GM23338 (cell line): Measurements from ENCODE around the gene HDAC8. TPM values are rescaled to one million over a fixed set of nuclear protein-coding genes. Genes with fewer than 3 reads are reported as not detected.

Experiments used
- ATAC-seq: fragments of 200-7000 bp; cut with Tn5 transposase; 3 replicates; pipeline ENCODE4 v1.9.1; 2020
- DNase-seq: peaks from one replicate; pipeline ENCODE4 v3.0.0-alpha.2; 2015; ENCODE audit warnings: low spot score
- H2AFZ ChIP-seq: fragments of 200-600 bp; sonication (generic); 2 replicates; pipeline ENCODE4 v1.8.0; 2016; ENCODE audit warnings: antibody characterized with exemption, mild to moderate bottlenecking, moderate library complexity
- H3F3A ChIP-seq: fragments of 200-600 bp; sonication (generic); replicated peaks from 2 replicates; pipeline ENCODE4 v1.8.0; 2017; ENCODE audit warnings: antibody characterized with exemption, mixed run types, low read depth
- H3K27ac ChIP-seq: fragments of 200-600 bp; sonication (generic); 2 replicates; pipeline ENCODE4 v1.6.1; 2016; ENCODE audit warnings: low read depth
- H3K27me3 ChIP-seq: fragments of 200-600 bp; sonication (generic); 2 replicates; pipeline ENCODE4 v1.8.0; 2016; ENCODE audit warnings: mild to moderate bottlenecking, mixed run types, moderate library complexity; ENCODE audit not compliant: insufficient read depth
- H3K36me3 ChIP-seq: fragments of 200-600 bp; sonication (generic); 2 replicates; pipeline ENCODE4 v1.8.0; 2016; ENCODE audit warnings: mild to moderate bottlenecking; ENCODE audit not compliant: insufficient read depth
- H3K4me1 ChIP-seq: fragments of 200-600 bp; sonication (generic); 2 replicates; pipeline ENCODE4 v1.8.0; 2016; ENCODE audit warnings: mild to moderate bottlenecking, moderate library complexity; ENCODE audit not compliant: insufficient read depth
- H3K4me2 ChIP-seq: fragments of 200-600 bp; sonication (generic); 2 replicates; pipeline ENCODE4 v1.7.1; 2017; ENCODE audit warnings: mixed run types
- H3K4me3 ChIP-seq: fragments of 200-600 bp; sonication (generic); 2 replicates; pipeline ENCODE4 v1.6.1; 2016; ENCODE audit warnings: mixed run types
- H3K79me2 ChIP-seq: fragments of 200-600 bp; sonication (generic); replicated peaks from 2 replicates; pipeline ENCODE4 v1.8.0; 2017; ENCODE audit warnings: mild to moderate bottlenecking; ENCODE audit not compliant: insufficient read depth
- H3K9me2 ChIP-seq: fragments of 200-600 bp; sonication (generic); 2 replicates; pipeline ENCODE4 v1.8.0; 2017; ENCODE audit not compliant: insufficient read depth
- H4K20me1 ChIP-seq: fragments of 200-600 bp; sonication (generic); replicated peaks from 2 replicates; pipeline ENCODE4 v1.8.0; 2017; ENCODE audit warnings: mild to moderate bottlenecking; ENCODE audit not compliant: insufficient read depth
- H3K27ac Mint-ChIP-seq: 2 replicates; pipeline ENCODE4 v1.8.0; 2020; ENCODE audit warnings: inconsistent platforms, mild to moderate bottlenecking, moderate library complexity, mixed read lengths
- H3K27me3 Mint-ChIP-seq: 3 replicates; pipeline ENCODE4 v1.8.0; 2022; ENCODE audit warnings: low read depth, mild to moderate bottlenecking, moderate library complexity, mixed read lengths, inconsistent platforms; ENCODE audit not compliant: insufficient read depth, poor library complexity
- H3K36me3 Mint-ChIP-seq: 3 replicates; pipeline ENCODE4 v1.8.0; 2021; ENCODE audit warnings: low read depth, mild to moderate bottlenecking, inconsistent platforms, moderate library complexity, mixed read lengths
- H3K4me1 Mint-ChIP-seq: 3 replicates; pipeline ENCODE4 v1.8.0; 2020; ENCODE audit warnings: mild to moderate bottlenecking, inconsistent platforms, mixed read lengths
- H3K4me3 Mint-ChIP-seq: 3 replicates; pipeline ENCODE4 v1.8.0; 2021; ENCODE audit warnings: moderate library complexity, mild to moderate bottlenecking, inconsistent platforms, mixed read lengths
- H3K9me3 Mint-ChIP-seq: 3 replicates; pipeline ENCODE4 v1.8.0; 2020; ENCODE audit warnings: moderate library complexity, mild to moderate bottlenecking, inconsistent platforms, mixed read lengths
- CREB1 ChIP-seq: fragments of 250-450 bp; sonication (Bioruptor Pico); IDR thresholded peaks from 2 replicates; pipeline ENCODE4 v1.5.0; 2020; ENCODE audit warnings: low read depth, mild to moderate bottlenecking, moderate library complexity
- EZH2 ChIP-seq: fragments of 200-600 bp; sonication (generic); IDR thresholded peaks from one replicate; pipeline ENCODE4 v1.8.0; 2017; ENCODE audit warnings: antibody characterized with exemption, mild to moderate bottlenecking, low read depth; ENCODE audit not compliant: unreplicated experiment
- JUNB ChIP-seq: IDR thresholded peaks from one replicate; pipeline ENCODE4 v1.6.1; 2016; ENCODE audit warnings: antibody characterized with exemption; ENCODE audit not compliant: unreplicated experiment
- NANOG ChIP-seq: IDR thresholded peaks from 2 replicates; pipeline ENCODE4 v1.6.1; 2016; ENCODE audit warnings: antibody characterized with exemption, borderline replicate concordance
- polyA plus RNA-seq: library from polyadenylated mRNA; unstranded; fragments of >200 nt; fragmentation: Nextera tagmentation; extraction: Ambion mirVana; gene quantifications from 2 replicates; pipeline ENCODE4 v1.2.1, GENCODE V29; 2016
- total RNA-seq: library from RNA; depleted of rRNA; stranded (reverse); fragments of >200 nt; shearing (Covaris generic); gene quantifications from 2 replicates; pipeline ENCODE4 v1.2.3, GENCODE V29; 2014
- TF ChIP-seq, protein P1 (sequence below): IDR thresholded peaks from one replicate; pipeline ENCODE4 v1.6.1; 2018; ENCODE audit warnings: antibody characterized with exemption; ENCODE audit not compliant: unreplicated experiment

The HDAC8 gene
- total and polyA plus RNA-seq, 2 experiments from 2014 or later = 21.6 to 28.7 TPM

GRCh38 chrX:72308209-72308565 lies 264.5 kb downstream of the HDAC8 start (continued):
- TF ChIP-seq, protein P1, sequence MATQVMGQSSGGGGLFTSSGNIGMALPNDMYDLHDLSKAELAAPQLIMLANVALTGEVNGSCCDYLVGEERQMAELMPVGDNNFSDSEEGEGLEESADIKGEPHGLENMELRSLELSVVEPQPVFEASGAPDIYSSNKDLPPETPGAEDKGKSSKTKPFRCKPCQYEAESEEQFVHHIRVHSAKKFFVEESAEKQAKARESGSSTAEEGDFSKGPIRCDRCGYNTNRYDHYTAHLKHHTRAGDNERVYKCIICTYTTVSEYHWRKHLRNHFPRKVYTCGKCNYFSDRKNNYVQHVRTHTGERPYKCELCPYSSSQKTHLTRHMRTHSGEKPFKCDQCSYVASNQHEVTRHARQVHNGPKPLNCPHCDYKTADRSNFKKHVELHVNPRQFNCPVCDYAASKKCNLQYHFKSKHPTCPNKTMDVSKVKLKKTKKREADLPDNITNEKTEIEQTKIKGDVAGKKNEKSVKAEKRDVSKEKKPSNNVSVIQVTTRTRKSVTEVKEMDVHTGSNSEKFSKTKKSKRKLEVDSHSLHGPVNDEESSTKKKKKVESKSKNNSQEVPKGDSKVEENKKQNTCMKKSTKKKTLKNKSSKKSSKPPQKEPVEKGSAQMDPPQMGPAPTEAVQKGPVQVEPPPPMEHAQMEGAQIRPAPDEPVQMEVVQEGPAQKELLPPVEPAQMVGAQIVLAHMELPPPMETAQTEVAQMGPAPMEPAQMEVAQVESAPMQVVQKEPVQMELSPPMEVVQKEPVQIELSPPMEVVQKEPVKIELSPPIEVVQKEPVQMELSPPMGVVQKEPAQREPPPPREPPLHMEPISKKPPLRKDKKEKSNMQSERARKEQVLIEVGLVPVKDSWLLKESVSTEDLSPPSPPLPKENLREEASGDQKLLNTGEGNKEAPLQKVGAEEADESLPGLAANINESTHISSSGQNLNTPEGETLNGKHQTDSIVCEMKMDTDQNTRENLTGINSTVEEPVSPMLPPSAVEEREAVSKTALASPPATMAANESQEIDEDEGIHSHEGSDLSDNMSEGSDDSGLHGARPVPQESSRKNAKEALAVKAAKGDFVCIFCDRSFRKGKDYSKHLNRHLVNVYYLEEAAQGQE = no peak

DNA sequence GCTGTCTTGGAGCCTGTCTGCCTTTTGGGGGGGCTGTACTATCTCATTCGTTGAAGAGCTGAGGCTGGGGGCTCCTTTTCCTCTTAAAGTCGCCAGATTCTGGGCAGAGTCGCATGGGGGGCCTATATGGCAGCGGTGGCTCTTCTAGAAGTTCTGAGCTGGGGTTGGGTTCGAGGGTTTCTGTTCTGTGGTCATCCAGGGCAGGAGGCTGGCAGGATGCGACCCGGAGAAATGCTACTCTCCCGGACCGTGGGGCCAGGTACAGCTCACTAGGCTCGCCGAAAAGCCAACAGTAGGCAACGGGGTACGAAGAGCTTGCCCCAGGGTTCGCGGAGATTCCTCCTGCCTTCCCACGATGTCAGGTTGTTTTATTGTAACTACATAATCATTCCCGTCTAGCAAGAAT lies 265.0 kb downstream of the HDAC8 start:
- Mint-ChIP-seq H3K36me3 (no peaks in the 10 kb centered on the region), H3K9me3 (0 out of 3 replicates have a peak, but pooled peaks cover 4% of the 10 kb centered on the region), H3K27me3 (peaks cover 67% of the 10 kb centered on the region)

DNA sequence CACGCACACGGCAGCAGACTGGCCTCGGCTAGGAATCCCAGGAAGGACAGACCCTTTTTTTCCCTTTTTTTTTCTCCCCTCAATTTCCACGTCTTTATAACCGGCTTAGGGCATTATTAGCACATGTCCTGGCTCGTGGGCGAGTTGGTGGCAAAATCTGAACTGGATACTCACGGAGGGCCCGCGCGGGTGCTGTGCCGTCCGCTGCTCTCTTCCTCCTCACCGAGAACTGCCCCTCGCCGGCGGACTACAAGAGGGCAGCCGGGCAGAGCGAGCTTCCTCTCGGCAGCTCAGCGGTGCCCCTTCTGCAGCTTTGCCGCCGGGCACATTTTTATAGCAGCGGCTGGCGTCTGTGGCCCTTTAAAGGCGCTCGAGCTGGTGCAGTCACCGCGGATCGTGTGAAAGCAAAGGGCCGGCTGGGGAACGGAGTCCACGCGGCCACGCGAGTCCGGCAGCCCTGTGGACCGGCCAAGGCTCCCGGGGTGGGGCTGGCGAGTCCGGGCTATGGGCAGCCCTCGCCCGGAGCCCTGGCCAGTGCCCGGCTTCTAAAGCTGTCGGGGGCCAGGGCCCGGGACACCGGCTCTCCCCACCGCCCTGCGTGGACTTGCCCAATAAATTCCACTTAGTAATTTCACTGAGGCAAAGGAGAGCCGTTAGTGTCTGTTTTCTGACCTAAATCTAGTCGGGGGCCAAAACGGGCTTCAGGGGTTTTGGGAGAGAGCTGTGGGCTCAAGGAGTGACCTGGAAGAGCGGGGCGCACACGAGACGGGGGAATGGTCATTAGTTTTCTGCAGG lies 265.6 kb downstream of the HDAC8 start:
- Mint-ChIP-seq H3K4me3 (peak overlapping the region; percentile 76), H3K27ac (no peak overlapping the region), H3K9me3 (0 out of 3 replicates have a peak, but pooled peaks cover 4% of the 10 kb centered on the region), H3K4me1 (peaks cover 10% of the 10 kb centered on the region; the same call in 2 of the 3 replicates), H3K27me3 (peaks cover 66% of the 10 kb centered on the region), H3K36me3 (peaks cover 3% of the 10 kb centered on the region; the same call in 1 of the 3 replicates)
- peak overlapping the region; percentile 58 for H3K4me3 ChIP-seq
- no peaks in the 10 kb centered on the region for H3K79me2 ChIP-seq
- DNase-seq (peak; percentile 70), ATAC-seq (peak; percentile 42)
- 0 out of 2 replicates have a peak, but pooled peaks cover 5% of the 10 kb centered on the region for H3K4me1 ChIP-seq
- no peak for TF ChIP-seq NANOG
- TF ChIP-seq CREB1 (CRISPR knock-in tag) = no peak
- peak; percentile 73 for TF ChIP-seq EZH2
- no peaks in the 10 kb centered on the region for H3K36me3 ChIP-seq
- no peaks in the 10 kb centered on the region for H3K9me2 ChIP-seq
- peaks cover 89% of the 10 kb centered on the region for H3K27me3 ChIP-seq
- no peak overlapping the region for H3K27ac ChIP-seq
- H4K20me1 ChIP-seq = no peaks in the 10 kb centered on the region
- H2AFZ ChIP-seq = no peak overlapping the region
- H3F3A ChIP-seq = peaks cover 3% of the 10 kb centered on the region; the same call in 1 of the 2 replicates
- H3K4me2 ChIP-seq = peak overlapping the region; percentile 80

More for the DNA sequence above, 265.0 kb downstream of the HDAC8 start:
- Mint-ChIP-seq H3K4me1 (peaks cover 12% of the 10 kb centered on the region; the same call in 2 of the 3 replicates), H3K27ac (no peak overlapping the region), H3K4me3 (peak overlapping the region; percentile 76)
- Histone ChIP-seq H3K36me3 (no peaks in the 10 kb centered on the region), H3K27me3 (peaks cover 83% of the 10 kb centered on the region), H3K27ac (no peak overlapping the region), H3F3A (peaks cover 3% of the 10 kb centered on the region; the same call in 1 of the 2 replicates), H3K4me3 (peak overlapping the region; percentile 58), H4K20me1 (no peaks in the 10 kb centered on the region), H2AFZ (no peak overlapping the region), H3K4me1 (0 out of 2 replicates have a peak, but pooled peaks cover 5% of the 10 kb centered on the region), H3K4me2 (peak overlapping the region; percentile 80), H3K79me2 (no peaks in the 10 kb centered on the region), H3K9me2 (no peaks in the 10 kb centered on the region)
- DNase-seq = peak; percentile 17
- ATAC-seq = no peak; the same call in 2 of the 3 replicates
- TF ChIP-seq JUNB (no peak), EZH2 (peak; percentile 81)
